Measurements from ENCODE around the gene TNS1.

TNS1 gene

GRCh38 chr2:218015586-218016521 is 13.1 kb upstream of the TNS1 start:
- no peak for DNase-seq (ENCODE audit: low spot score)

- no peak for DNase-seq (ENCODE audit: low spot score)
Observed at GRCh38 chr2:218014706-218015585, 12.2 kb upstream of the TNS1 start.

- no peak for DNase-seq (ENCODE audit: low spot score)
Observed at GRCh38 chr2:218013289-218013688, 10.5 kb upstream of the TNS1 start.

GRCh38 chr2:218012284-218012683 is 9.5 kb upstream of the TNS1 start:
- no peak for DNase-seq (ENCODE audit: low spot score)

GRCh38 chr2:218011653-218012040 is 8.9 kb upstream of the TNS1 start:
- DNase-seq (ENCODE audit: low spot score) = no peak

GRCh38 chr2:218010984-218011652 is 8.3 kb upstream of the TNS1 start:
- DNase-seq (ENCODE audit: low spot score) = no peak

- no peak for DNase-seq (ENCODE audit: low spot score)
Observed at GRCh38 chr2:218010140-218010983, 7.6 kb upstream of the TNS1 start.

GRCh38 chr2:218009765-218010139 is 7.0 kb upstream of the TNS1 start:
- no peak for DNase-seq (ENCODE audit: low spot score)

GRCh38 chr2:218009231-218009630 is 6.4 kb upstream of the TNS1 start:
- DNase-seq (ENCODE audit: low spot score) = no peak

GRCh38 chr2:218008060-218009040 is 5.6 kb upstream of the TNS1 start:
- no peak for DNase-seq (ENCODE audit: low spot score)

- DNase-seq (ENCODE audit: low spot score) = no peak
Observed at GRCh38 chr2:218006741-218007140, 3.9 kb upstream of the TNS1 start.

GRCh38 chr2:218005486-218005885 is 2.7 kb upstream of the TNS1 start:
- DNase-seq (ENCODE audit: low spot score) = no peak

- no peak for DNase-seq (ENCODE audit: low spot score)
Observed at GRCh38 chr2:218005028-218005427, 2.2 kb upstream of the TNS1 start.

- no peak for DNase-seq (ENCODE audit: low spot score)
Observed at GRCh38 chr2:218003981-218004419, 1.2 kb upstream of the TNS1 start.

- no peak for DNase-seq (ENCODE audit: low spot score)
Observed at GRCh38 chr2:218003281-218003944, 618 bp upstream of the TNS1 start.

GRCh38 chr2:218002143-218002844 is 501 bp downstream of the TNS1 start:
- no peak for DNase-seq (ENCODE audit: low spot score)

GRCh38 chr2:218001629-218002028 is 1.2 kb downstream of the TNS1 start:
- no peak for DNase-seq (ENCODE audit: low spot score)

GRCh38 chr2:218000136-218000535 is 2.7 kb downstream of the TNS1 start:
- no peak for DNase-seq (ENCODE audit: low spot score)

- DNase-seq (ENCODE audit: low spot score) = no peak
Observed at GRCh38 chr2:217999595-217999959, 3.2 kb downstream of the TNS1 start.
